Spleen (tissue), 11 donors: Measurements from ENCODE around the gene CHD9. TPM values are rescaled to one million over a fixed set of nuclear protein-coding genes. Genes with fewer than 3 reads are reported as not detected.

Experiments used
- DNase-seq: peaks from one replicate; pipeline ENCODE4 v3.0.0-alpha.2; 2020
- H3K27ac ChIP-seq, 8 donors: fragments of 200-600 bp; sonication (generic) in 7 of 8; 1 replicate in 4 of 8; 2 replicates in 4 of 8; pipeline versions ENCODE4 v1.5.0 to v1.8.0; 2016 to 2021; ENCODE audit warnings: inconsistent platforms in 4 of 8, mild to moderate bottlenecking in 4 of 8, moderate library complexity in 1 of 8
- H3K27me3 ChIP-seq, 7 donors: fragments of 200-600 bp; sonication (generic) in 6 of 7; replicated peaks in 1 of 7; 1 replicate in 4 of 7; 2 replicates in 3 of 7; pipeline versions ENCODE4 v1.5.0 to v1.8.0; 2016 to 2021; ENCODE audit warnings: inconsistent platforms in 3 of 7, mild to moderate bottlenecking in 1 of 7
- H3K36me3 ChIP-seq, 6 donors: fragments of 200-600 bp; sonication (generic) in 5 of 6; 1 replicate in 4 of 6; 2 replicates in 2 of 6; pipeline versions ENCODE4 v1.5.0 to v1.8.0; 2016 to 2021; ENCODE audit warnings: inconsistent platforms in 2 of 6
- H3K4me1 ChIP-seq, 6 donors: fragments of 200-600 bp; sonication (generic) in 5 of 6; 1 replicate in 3 of 6; 2 replicates in 3 of 6; pipeline versions ENCODE4 v1.5.0 to v1.8.0; 2016 to 2021; ENCODE audit warnings: inconsistent platforms in 3 of 6
- H3K4me3 ChIP-seq, 8 donors: fragments of 200-600 bp; sonication (generic) in 7 of 8; 1 replicate in 4 of 8; 2 replicates in 4 of 8; pipeline versions ENCODE4 v1.5.0 to v1.8.0; 2016 to 2021; ENCODE audit warnings: inconsistent platforms in 4 of 8, mild to moderate bottlenecking in 4 of 8, moderate library complexity in 2 of 8
- H3K9me3 ChIP-seq, 8 donors: fragments of 200-600 bp; sonication (generic) in 7 of 8; 1 replicate in 4 of 8; 2 replicates in 4 of 8; pipeline versions ENCODE4 v1.5.0 to v1.8.0; 2016 to 2021; ENCODE audit warnings: inconsistent platforms in 4 of 8
- POLR2A ChIP-seq, 3 donors: fragments of 450-650 bp; IDR thresholded peaks; one replicate each; pipeline ENCODE4 v1.5.1; 2017; ENCODE audit warnings: antibody characterized with exemption in 3 of 3, mild to moderate bottlenecking in 1 of 3
- POLR2AphosphoS5 ChIP-seq, 3 donors: sonication (generic); formaldehyde crosslinking; IDR thresholded peaks; one replicate each; pipeline ENCODE4 v1.5.1; 2017; ENCODE audit warnings: antibody characterized with exemption in 3 of 3
- WGBS, 5 donors: extraction: QIAGEN DNeasy Blood & Tissue Kit in 3 of 5; methylation state at CpG; one replicate each; pipeline versions ENCODE4 v1.1.5 to v1.1.7; 2013 to 2018; 5-methylcytosine and 5-hydroxymethylcytosine counted together
- intact Hi-C: fragments of 100-400 bp; cut with DNase I; formaldehyde crosslinking; loops from one replicate; pipeline ENCODE4 v1.15.0; 2023; ENCODE audit warnings: low total_unique reads
- polyA plus RNA-seq, 3 donors: library from polyadenylated mRNA; stranded (reverse); fragments of 200-250 nt; gene quantifications; one replicate each; pipeline ENCODE4 v1.2.1, GENCODE V29; 2013
- total RNA-seq, 7 donors: library from RNA; depleted of rRNA in 3 of 7; stranded (reverse); fragments of >200 nt in 3 of 7; fragmentation: NEBNext Ultra II Directional in 4 of 7; extraction: Animal tissue kit (Norgen Biotek cat#: 25700) in 4 of 7; gene quantifications; one replicate each; pipeline versions ENCODE4 v1.1.0 to v1.2.1, GENCODE V29; 2016 to 2021
- TF ChIP-seq, protein P1 (sequence below), 11 experiments: fragments of 200-600 bp in 7 of 11; fragments of 450-650 bp in 4 of 11; sonication (generic) in 4 of 11; IDR thresholded peaks in 8 of 11; conservative IDR thresholded peaks in 3 of 11; 1 replicate in 7 of 11; 2 replicates in 4 of 11; pipeline versions ENCODE4 v1.4.0 to v1.8.0; 2016 to 2021; ENCODE audit warnings: antibody characterized with exemption in 11 of 11, inconsistent platforms in 4 of 11, mild to moderate bottlenecking in 1 of 11
- donor health status: healthy with polysubstance abuse.
- donor health status: DM: no; HTN: no; CAD: no; lungs with moderate emphysema.
- donor health status: DM: no; HTN: no; CAD: no.
- donor health status: Bipolar disorder and iron deficiency.
- donor health status: healthy.
- donor health status: DM: no; HTN: no; CAD: no.
- donor health status: DM: yes; HTN: yes; CAD: no.

CHD9 gene
- total and polyA plus RNA-seq, 10 donors, result 16.7 to 93.3 (median 76.0) TPM

DNA sequence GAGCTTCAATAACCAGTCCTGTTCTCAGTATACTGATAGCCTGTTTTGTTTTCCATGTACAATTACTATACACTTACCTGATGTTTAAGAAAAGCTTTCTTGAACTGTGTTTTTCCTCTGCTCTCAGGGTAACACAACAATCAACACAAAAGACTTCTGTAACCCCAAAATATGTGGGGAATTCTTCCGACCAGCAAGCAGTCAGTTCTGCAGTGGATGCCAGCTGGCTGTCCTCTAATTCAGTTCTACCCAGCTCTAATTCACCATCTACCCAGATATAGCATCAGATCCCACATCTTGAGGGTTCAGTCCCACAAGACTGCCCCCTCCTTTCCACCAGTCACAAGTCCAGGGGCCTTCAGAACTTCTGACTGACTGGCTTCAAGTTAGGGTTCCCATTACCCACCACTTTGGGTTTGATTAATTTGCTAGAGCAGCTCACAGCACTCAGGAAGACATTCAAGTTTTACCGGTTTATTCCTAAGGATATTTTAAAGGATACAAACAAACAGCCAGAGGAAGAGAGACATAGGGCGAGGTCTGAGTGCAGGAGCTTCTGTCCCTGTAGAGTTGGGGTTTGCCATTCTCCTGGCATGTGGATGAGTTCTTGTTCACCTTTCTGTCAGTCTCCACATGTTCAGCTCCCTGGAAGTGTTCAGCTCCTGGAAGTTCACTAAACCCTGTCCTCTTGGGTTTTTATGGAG is 178.2 kb downstream of the CHD9 start:
- Histone ChIP-seq H3K4me1 (no peaks in the 10 kb centered on the region), H3K9me3 (no peaks in the 10 kb centered on the region), H3K36me3 (peaks cover 0 to 100% (median 72%) of the 10 kb centered on the region in 6 donors), H3K27me3 (no peaks in the 10 kb centered on the region), H3K4me3 (no peak overlapping the region), H3K27ac (no peak overlapping the region)
- TF ChIP-seq, protein P1, sequence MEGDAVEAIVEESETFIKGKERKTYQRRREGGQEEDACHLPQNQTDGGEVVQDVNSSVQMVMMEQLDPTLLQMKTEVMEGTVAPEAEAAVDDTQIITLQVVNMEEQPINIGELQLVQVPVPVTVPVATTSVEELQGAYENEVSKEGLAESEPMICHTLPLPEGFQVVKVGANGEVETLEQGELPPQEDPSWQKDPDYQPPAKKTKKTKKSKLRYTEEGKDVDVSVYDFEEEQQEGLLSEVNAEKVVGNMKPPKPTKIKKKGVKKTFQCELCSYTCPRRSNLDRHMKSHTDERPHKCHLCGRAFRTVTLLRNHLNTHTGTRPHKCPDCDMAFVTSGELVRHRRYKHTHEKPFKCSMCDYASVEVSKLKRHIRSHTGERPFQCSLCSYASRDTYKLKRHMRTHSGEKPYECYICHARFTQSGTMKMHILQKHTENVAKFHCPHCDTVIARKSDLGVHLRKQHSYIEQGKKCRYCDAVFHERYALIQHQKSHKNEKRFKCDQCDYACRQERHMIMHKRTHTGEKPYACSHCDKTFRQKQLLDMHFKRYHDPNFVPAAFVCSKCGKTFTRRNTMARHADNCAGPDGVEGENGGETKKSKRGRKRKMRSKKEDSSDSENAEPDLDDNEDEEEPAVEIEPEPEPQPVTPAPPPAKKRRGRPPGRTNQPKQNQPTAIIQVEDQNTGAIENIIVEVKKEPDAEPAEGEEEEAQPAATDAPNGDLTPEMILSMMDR (IDR thresholded peaks at IDR 0.05 in 8 of 11, conservative IDR thresholded peaks at IDR 0.05 in 3 of 11), result no peak
- TF ChIP-seq POLR2AphosphoS5 (IDR thresholded peaks at IDR 0.05) (no peak), POLR2A (IDR thresholded peaks at IDR 0.05) (no peak)
- WGBS, 5 donors, result 86 to 96% (median 91%) methylated on average over 3 of the region's 3 CpGs
- intact Hi-C loops, result no loop called here
- no peak for DNase-seq

GRCh38 chr16:53234836-53235235 is 180.0 kb downstream of the CHD9 start:
- Histone ChIP-seq H3K4me3 (no peak overlapping the region), H3K36me3 (peaks cover 0 to 100% (median 73%) of the 10 kb centered on the region in 6 donors), H3K4me1 (no peaks in the 10 kb centered on the region), H3K27me3 (no peaks in the 10 kb centered on the region), H3K9me3 (no peaks in the 10 kb centered on the region), H3K27ac (no peak overlapping the region)
- no peak for DNase-seq
- TF ChIP-seq POLR2A (IDR thresholded peaks at IDR 0.05) (no peak), POLR2AphosphoS5 (IDR thresholded peaks at IDR 0.05) (no peak)
- TF ChIP-seq, protein P1 (IDR thresholded peaks at IDR 0.05 in 8 of 11, conservative IDR thresholded peaks at IDR 0.05 in 3 of 11), result no peak
- WGBS, 5 donors, result 90 to 97% (median 95%) methylated on average over 2 of the region's 2 CpGs
- intact Hi-C loops, result no loop called here

DNA sequence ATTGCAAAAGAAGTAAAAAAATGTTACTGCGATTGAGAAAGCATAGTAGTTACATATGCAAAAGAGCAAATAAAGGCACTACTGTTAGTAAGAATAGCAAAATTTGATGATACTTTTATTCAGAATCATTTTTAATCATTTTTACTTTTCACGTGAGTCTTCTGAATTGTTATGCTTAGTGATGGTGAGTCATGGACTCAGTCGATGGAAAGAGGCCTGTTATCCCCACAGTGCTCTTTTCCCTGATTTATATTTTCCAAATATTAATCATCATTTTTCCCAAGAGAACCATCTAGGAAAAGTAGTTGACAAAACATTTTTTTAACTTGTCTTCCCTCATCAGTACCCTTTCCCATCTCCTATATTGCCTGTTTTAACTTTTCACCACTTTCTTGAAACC is 181.1 kb downstream of the CHD9 start:
- 90 to 95% (median 95%) methylated on average over 3 of the region's 3 CpGs for WGBS, 5 donors
- no peak for TF ChIP-seq POLR2A (IDR thresholded peaks at IDR 0.05)
- TF ChIP-seq, protein P1 (IDR thresholded peaks at IDR 0.05 in 8 of 11, conservative IDR thresholded peaks at IDR 0.05 in 3 of 11), result no peak
- TF ChIP-seq POLR2AphosphoS5 (IDR thresholded peaks at IDR 0.05), result no peak
- H3K9me3 ChIP-seq, result no peaks in the 10 kb centered on the region
- intact Hi-C loops, result no loop called here
- no peaks in the 10 kb centered on the region for H3K27me3 ChIP-seq
- H3K4me1 ChIP-seq, result no peaks in the 10 kb centered on the region
- no peak overlapping the region for H3K4me3 ChIP-seq
- no peak overlapping the region for H3K27ac ChIP-seq
- H3K36me3 ChIP-seq, result peaks cover 0 to 100% (median 68%) of the 10 kb centered on the region in 6 donors
- no peak for DNase-seq

DNA sequence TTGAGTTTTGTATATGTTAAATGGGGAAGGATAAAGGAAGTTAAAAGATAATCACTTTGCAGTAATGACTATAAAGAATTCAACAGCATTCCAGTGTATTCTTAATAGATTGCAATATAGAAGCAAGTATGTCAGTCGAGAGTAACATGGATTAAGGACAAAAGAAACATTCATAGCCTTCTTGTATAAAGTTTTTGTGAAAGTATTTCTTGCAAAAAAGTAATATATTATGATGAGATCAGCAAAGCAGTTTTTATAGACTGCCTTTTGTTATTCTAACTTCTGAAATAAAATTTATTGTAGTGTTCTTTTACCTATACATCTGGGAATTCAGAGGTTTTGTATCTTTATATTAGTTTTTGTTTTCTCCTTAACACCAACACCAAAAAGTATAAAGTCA is 194.5 kb downstream of the CHD9 start:
- WGBS, 5 donors, result 82 to 93% (median 87%) methylated on average over 1 of the region's 1 CpG
- H3K27ac ChIP-seq, result no peak overlapping the region
- no peak for DNase-seq
- H3K36me3 ChIP-seq, result peaks cover 4 to 100% (median 52%) of the 10 kb centered on the region in 6 donors
- no peaks in the 10 kb centered on the region for H3K4me1 ChIP-seq
- H3K9me3 ChIP-seq, result peaks cover 0 to 7% (median 0%) of the 10 kb centered on the region in 8 donors
- TF ChIP-seq POLR2A (IDR thresholded peaks at IDR 0.05) (no peak), POLR2AphosphoS5 (IDR thresholded peaks at IDR 0.05) (no peak)
- TF ChIP-seq, protein P1 (IDR thresholded peaks at IDR 0.05 in 8 of 11, conservative IDR thresholded peaks at IDR 0.05 in 3 of 11), result no peak
- H3K27me3 ChIP-seq, result no peaks in the 10 kb centered on the region
- intact Hi-C loops, result no loop called here
- no peak overlapping the region for H3K4me3 ChIP-seq
